SH-SY5Y (cell line): ENCODE data around the gene TDRD9.

Experiments used
- GATA2 ChIP-seq: IDR thresholded peaks from 2 replicates; pipeline ENCODE4 v1.6.1; 2011; ENCODE audit warnings: mild to moderate bottlenecking, low read depth, low read length
- GATA3 ChIP-seq: IDR thresholded peaks from 2 replicates; pipeline ENCODE4 v1.6.1; 2011; ENCODE audit warnings: low read depth, mild to moderate bottlenecking, low read length, moderate library complexity

DNA sequence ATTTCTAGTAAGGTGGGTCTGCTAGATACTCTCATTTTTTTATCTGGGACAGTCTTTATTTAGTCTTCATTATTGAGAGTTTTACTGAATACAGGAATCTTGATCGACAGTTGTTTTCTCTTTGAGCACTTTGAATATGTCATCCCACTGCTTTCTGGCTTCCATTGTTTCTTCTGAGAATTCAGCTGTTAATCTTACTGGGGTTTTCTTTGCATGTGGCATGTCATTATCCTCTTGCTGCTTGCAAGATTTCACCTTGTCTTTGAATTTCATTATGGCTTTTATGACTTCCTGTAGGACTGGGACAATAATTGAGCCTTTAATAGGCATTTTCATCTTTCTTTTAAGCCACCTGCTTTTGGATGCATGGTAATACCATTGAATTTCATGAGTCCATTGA is 60.8 kb downstream of the TDRD9 start:
- TF ChIP-seq GATA2 (no peak), GATA3 (no peak)
